Renal cortical epithelial cell (primary cell): ENCODE results near the gene MSANTD3. TPM values are rescaled to one million over a fixed set of nuclear protein-coding genes. Genes with fewer than 3 reads are reported as not detected.
"Not testable (repeated sequence)": the region's sequence is repeated elsewhere in the genome, so short reads cannot be mapped to it uniquely, and the experiment has no call there.

Source experiments
- DNase-seq: peaks from one replicate; pipeline ENCODE4 v3.0.0-alpha.2; 2011; ENCODE audit warnings: low read depth
- total RNA-seq: library from RNA; depleted of rRNA; stranded (reverse); fragments of >200 nt; gene quantifications from 2 replicates; pipeline ENCODE4 v1.2.3, GENCODE V29; 2014

The MSANTD3 gene
- 55.1 and 104 TPM in 2 replicates for total RNA-seq

DNA sequence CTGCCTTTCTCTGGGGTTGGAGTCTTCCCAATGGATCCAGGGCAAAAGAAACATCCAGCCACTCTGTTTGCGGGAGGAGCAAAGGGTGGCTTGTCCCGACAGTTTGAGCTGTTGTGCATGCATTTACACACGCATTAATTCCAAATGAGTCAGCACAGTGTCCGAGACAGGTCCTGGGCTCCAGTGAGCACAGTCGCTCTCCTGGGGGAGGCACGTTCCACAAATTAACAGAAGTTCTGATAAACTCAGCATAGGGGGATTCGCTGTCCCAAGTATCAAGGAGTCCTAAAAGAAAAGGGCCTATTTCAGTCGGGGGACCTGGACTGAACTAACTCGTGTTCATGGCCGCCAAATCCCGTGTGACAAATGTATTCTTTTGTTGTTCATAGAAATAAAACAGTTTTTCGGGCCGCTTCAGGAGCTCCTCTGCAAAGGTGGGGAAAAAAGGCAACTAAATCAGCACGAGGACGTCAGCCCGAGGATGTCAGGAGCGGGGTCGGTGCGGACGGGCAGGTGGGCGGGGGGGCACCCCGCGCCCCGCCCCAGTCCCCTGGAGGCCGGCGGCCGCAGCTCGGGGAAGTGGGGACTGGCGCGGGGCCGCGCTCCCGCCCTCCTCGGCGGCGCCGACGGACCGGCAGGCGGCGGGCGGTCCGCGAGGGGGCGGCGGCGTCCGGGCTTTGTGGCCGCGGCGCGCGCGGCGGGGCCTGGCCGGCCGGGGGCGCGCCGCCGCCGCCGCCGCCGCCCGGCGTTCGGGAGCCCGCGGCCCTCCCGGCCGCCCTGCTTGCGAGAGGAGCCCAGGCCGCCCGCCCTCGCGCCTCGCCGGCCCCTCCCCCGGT, at the start of gene MSANTD3:
MSANTD3 (plus strand) TSS at position 614 of the 836 bp plus-strand sequence. CDS start 14,796 bp downstream, outside the sequence.
- peak; percentile 82 for DNase-seq

- DNase-seq: peak; percentile 45
These were observed 47.1 kb upstream of the MSANTD3 start for GRCh38 chr9:100379862-100380261.

DNA sequence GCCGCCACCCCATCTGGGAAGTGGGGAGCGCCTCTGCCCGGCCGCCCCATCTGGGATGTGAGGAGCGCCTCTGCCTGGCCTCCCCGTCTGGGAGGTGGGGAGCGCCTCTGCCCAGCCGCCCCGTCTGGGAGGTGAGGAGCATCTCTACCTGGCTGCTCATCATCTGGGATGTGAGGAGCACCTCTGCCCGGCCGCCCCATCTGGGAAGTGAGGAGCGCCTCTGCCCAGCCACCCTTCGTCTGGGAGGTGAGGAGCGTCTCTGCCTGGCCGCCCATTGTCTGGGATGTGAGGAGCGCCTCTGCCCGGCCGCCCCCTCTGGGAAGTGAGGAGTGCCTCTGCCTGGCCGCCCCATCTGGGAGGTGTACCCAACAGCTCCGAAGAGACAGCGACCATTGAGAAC, 34.0 kb upstream of the MSANTD3 start:
- DNase-seq: not testable (repeated sequence)

GRCh38 chr9:100394032-100394695, 32.8 kb upstream of the MSANTD3 start:
- DNase-seq: no peak

- DNase-seq: no peak
These were observed 32.1 kb upstream of the MSANTD3 start for GRCh38 chr9:100394816-100395215.

GRCh38 chr9:100396769-100397168, 30.2 kb upstream of the MSANTD3 start:
- no peak for DNase-seq

DNA sequence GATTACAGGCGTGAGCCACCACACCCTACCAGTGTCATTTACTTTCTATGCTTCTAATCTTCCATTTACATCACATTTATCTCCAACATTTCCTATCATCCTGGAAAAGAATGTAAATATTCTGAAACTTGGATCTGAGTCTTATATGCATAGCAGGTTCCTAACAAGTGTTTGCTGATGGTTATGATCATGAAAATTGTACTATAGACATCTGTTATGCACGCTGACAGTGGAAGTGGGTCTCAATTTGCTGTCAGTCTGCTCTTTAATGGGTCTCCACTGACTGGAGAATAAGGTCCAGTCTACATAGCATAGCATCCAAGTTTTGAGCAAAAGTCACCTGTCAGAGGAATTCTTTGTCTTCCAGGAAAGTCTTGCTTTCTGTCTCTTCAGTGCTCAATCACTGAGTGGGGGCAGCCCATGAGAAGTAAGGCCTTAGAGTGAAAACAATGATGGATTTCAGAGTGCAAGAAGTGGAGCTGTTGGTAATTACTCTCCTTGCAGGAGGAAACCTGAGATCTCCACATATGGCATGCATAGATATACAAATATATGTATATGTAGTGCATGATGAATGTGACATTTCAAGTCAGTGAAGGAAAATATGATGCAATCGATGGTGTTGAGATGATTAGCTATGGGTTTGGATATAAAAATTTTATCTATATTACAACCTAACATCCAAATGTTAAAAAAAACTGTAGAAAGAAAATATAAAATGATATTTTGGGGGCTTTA, 29.2 kb upstream of the MSANTD3 start:
- DNase-seq: no peak

DNA sequence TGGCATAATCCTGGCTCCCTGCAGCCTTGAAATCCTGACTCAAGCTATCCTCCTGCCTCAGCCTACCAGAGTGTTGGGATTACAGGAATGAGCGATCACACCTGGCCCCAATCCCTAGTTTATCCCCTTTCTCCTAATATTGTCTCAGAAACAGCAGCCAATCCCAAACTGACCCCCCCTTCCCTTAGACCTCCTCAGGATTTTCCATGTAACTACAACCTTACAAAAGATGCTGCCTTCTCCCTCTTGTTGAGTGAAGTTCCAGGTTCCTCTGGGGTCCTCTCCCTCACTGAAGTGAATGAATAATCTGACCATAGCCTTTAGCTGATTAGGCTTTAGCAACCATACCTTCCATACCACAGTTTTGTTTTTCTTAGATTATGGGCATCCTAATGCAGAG, 25.9 kb upstream of the MSANTD3 start:
- no peak for DNase-seq

- no peak for DNase-seq
These were observed 20.0 kb upstream of the MSANTD3 start for GRCh38 chr9:100406962-100407361.

- DNase-seq: no peak
These were observed 18.3 kb upstream of the MSANTD3 start for GRCh38 chr9:100408546-100409175.

DNA sequence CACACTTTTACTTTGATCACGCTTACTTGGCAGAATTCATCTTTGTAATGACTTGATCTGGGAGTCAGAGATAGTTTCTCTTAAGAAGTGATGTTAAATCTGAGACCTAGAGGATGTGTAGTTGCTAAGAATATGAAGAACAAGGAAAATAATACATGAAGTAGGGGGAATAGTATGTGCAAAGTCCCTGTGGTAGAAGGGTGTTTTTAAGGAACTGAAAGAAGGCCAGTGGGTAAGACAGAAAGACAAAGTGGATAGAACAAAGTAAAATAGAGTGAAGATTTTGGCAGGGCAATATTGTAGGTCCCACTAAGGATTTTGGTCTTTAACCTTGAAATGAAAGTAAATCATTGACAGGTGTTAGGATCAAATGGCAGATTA, 17.8 kb upstream of the MSANTD3 start:
- DNase-seq: no peak

DNA sequence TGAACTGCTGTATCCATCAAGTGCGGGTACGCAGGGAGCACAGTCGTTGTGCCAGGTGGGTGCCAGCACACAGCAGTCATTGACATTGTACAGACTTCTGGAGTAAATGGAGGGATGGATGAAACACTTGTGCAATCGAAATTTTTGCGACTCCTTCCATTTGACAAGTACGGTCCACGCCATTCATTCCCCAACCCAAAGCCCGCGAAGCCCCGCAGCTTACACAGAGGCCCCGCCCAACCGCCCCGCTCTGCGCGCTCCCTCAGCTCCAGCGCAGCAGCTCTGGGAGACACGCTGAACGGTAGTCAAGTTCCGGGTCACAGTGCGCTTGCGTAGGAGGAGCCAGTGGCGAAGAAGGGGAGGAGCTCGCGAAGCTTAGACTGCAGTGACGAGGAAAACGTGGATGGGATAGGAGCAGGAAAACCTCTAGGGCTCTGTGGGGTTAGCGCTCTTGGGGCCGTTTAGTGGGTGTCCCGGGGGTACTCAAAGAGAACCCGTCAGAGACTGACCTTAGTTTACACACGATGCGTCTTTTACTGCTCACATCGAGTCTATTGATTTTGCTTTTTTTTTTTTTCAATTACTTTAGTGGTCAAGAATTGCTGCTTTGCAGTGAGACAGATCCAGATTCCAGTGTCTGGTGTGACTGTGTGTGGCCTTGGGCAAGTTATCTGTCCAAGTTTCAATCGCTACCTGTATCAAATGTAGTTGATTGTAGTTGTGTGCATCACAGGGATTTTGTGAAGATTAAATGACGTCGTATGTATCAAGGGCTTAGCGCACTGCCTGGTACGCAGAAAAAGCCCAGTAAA, 15.3 kb upstream of the MSANTD3 start:
- DNase-seq: peak; percentile 91

DNA sequence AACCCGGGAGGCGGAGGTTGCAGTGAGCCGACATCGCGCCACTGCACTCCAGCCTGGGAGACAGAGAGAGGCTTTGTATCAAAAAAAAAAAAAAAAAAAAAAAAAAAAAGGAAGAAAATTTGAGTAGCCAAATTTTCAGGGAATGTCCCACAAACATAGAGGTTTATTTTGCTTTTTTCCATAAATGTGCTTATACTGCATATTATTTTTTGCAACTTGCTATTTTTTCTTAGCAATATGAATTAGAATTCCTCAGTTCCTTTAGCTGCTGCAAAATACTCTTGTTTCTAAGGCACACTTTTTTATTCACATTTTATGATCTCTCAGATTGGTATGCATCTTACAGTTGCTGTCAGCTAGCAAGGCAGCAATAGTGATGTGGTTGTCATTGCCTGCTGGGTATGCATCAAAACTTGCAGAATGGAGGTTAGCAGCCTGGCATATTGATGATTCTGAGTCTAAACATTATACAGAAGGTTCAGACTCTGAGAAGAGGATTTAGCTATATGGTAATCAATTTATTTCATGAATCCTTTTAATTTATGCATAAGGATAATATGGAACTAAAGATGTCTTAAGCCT, 13.0 kb upstream of the MSANTD3 start:
- DNase-seq: no peak

DNA sequence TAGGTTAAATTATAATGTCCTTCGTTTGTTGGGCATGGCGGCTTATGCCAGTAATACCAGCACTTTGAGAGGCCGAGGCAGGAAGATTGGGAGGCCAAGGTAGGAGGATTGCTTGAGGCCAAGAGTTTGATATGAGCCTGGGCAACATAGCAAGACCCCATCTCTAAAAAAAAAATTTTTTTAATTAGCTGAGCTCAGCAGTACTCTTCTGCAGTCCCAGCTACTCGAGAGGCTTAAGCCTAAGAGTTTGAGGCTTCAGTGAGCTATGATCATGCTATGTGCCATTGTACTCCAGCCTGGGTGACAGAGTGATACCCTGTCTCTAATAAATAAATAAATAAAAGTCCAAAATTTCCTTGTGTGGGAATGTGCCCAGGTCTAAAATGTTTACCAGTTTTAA, 9.1 kb upstream of the MSANTD3 start:
- DNase-seq: no peak

DNA sequence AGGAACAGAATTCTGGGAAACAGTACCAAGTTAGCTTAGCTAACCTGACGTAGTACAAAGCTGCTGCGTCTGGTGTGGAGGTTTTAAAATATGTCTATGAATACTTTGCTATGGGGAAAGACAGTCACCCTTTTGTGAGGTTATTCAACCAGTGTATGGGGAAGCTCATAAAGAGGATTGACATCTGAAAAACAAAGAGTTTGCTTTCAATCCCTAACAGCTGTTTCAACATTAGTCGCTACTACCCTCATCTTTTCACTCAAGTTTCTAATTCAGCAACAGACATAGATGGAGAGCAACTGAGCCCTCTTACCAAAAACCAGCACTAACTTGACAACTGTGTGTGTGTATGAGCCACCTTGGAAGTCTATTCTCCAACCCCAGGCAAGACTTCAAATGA, 7.8 kb upstream of the MSANTD3 start:
- no peak for DNase-seq

GRCh38 chr9:100421116-100421515, 5.8 kb upstream of the MSANTD3 start:
- not testable (repeated sequence) for DNase-seq

GRCh38 chr9:100425758-100426157, 1.2 kb upstream of the MSANTD3 start:
- DNase-seq: no peak

DNA sequence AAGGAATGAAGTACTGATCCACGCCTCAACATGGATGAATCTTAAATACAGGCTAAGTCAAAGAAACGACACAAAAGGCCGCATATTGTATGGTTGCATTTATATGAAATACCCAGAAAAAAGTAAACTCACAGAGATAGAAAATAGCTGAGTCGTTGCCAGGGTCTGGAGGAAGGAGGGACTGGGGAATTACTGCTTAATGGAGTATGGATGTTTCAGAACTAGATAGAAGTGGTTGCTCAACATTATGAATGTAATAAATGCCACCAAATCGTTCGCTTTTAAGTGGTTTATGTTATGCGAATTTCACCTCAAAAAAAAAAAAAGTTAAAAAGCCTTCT, 784 bp upstream of the MSANTD3 start:
- no peak for DNase-seq

DNA sequence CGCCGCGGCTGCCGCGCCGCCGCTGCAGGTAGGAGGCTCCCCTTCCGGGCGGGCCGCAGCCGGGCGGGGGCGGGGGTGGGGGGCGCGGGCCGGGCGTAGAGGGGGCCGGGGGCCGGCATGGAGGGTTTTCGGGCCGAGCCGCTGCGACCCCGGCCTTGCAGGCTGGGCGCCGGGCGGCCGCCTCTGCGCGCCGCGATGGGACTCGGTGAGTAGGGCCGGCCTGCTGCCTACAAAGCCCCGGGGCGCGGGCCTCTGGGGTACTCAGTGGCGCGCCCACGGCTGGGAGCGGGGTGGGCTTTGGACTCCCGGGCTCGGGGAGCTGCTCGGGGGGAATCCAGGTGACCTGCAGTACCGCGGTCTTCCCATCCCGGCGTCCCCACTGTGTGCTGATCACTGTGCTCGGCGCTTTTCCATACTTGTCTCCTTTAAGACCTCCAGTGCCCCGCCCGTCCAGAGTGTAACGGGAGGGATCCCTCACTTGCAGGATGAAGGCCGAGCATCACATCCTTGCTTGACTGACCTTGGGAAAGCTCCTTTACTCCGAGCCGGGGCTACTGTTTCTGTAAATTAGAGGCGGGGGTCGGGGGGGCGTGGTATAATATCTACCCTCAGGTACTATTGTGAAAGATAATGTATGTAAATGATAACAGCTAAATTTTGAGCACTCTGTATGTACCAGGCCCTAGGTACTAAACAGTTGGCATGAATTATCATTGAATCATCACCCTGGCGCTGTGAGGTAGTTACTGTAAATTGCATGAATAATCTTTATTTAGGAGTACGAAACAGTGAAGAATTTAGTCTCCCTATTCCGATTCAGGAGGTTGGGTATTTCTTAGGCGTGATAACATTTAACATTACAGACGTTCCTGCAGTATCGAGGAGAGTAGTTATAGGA, 672 bp downstream of the MSANTD3 start:
- peak; percentile 40 for DNase-seq
